Fibroblast of lung (primary cell): ENCODE data around the gene HOPX. TPM values are rescaled to one million over a fixed set of nuclear protein-coding genes. Genes with fewer than 3 reads are reported as not detected.

Experiments
- DNase-seq, 2 donors: peaks; one replicate each; pipeline versions ENCODE4 v3.0.0 to v3.0.0-alpha.2; 2010; ENCODE audit warnings: low read depth in 2 of 2
- H2AFZ ChIP-seq: 2 replicates; pipeline ENCODE4 v1.5.1; 2012; ENCODE audit warnings: low read length, control low read depth, inconsistent platforms
- H3K27ac ChIP-seq: 2 replicates; pipeline ENCODE4 v1.5.1; 2011; ENCODE audit warnings: low read length, control low read depth; ENCODE audit not compliant: insufficient read depth
- H3K27me3 ChIP-seq: 2 replicates; pipeline ENCODE4 v1.5.1; 2011; ENCODE audit warnings: mild to moderate bottlenecking, low read length; ENCODE audit not compliant: control insufficient read depth, insufficient read depth
- H3K36me3 ChIP-seq: 2 replicates; pipeline ENCODE4 v1.5.1; 2011; ENCODE audit warnings: low read length; ENCODE audit not compliant: control insufficient read depth, insufficient read depth
- H3K4me1 ChIP-seq: 2 replicates; pipeline ENCODE4 v1.5.1; 2011; ENCODE audit warnings: low read length; ENCODE audit not compliant: control insufficient read depth, insufficient read depth; ENCODE audit errors: extremely low read depth
- H3K4me2 ChIP-seq: 2 replicates; pipeline ENCODE4 v1.5.1; 2011; ENCODE audit warnings: low read length, control low read depth; ENCODE audit not compliant: insufficient read depth; ENCODE audit errors: extremely low read depth
- H3K4me3 ChIP-seq, 4 experiments: fragments of 200-600 bp in 1 of 4; sonication (generic) in 1 of 4; replicated peaks in 1 of 4; 2 replicates each; pipeline ENCODE4 v1.5.1; 2011 to 2016; ENCODE audit warnings: low read length in 4 of 4, low read depth in 3 of 4, mild to moderate bottlenecking in 3 of 4, control low read depth in 2 of 4, inconsistent platforms in 1 of 4, mixed read lengths in 1 of 4; ENCODE audit not compliant: insufficient read depth in 1 of 4; ENCODE audit errors: control extremely low read depth in 1 of 4
- H3K79me2 ChIP-seq: 2 replicates; pipeline ENCODE4 v1.5.1; 2012; ENCODE audit warnings: mild to moderate bottlenecking, low read length, inconsistent platforms; ENCODE audit not compliant: control insufficient read depth, insufficient read depth
- H3K9ac ChIP-seq: 2 replicates; pipeline ENCODE4 v1.5.1; 2011; ENCODE audit warnings: mild to moderate bottlenecking, low read length, control low read depth; ENCODE audit not compliant: insufficient read depth
- H3K9me3 ChIP-seq: 2 replicates; pipeline ENCODE4 v1.5.1; 2012; ENCODE audit warnings: low read depth, low read length; ENCODE audit not compliant: control insufficient read depth, insufficient read depth
- H4K20me1 ChIP-seq: 2 replicates; pipeline ENCODE4 v1.5.1; 2011; ENCODE audit warnings: low read length; ENCODE audit not compliant: control insufficient read depth, insufficient read depth; ENCODE audit errors: extremely low read depth
- EZH2 ChIP-seq: IDR thresholded peaks from 2 replicates; pipeline ENCODE4 v1.5.1; 2012; ENCODE audit warnings: low read length, control low read depth, mild to moderate bottlenecking; ENCODE audit errors: missing control alignments
- polyA plus RNA-seq, 2 donors: library from polyadenylated mRNA; depleted of rRNA in 1 of 2; stranded (reverse) in 1 of 2; unstranded in 1 of 2; fragments of >200 nt; gene quantifications; 2 replicates each; pipeline ENCODE4 v1.2.1, GENCODE V29; 2011 to 2012; ENCODE audit warnings: missing spikeins in 1 of 2
- total RNA-seq: library from RNA; depleted of rRNA; stranded (reverse); fragments of >200 nt; gene quantifications from 2 replicates; pipeline ENCODE4 v1.2.1, GENCODE V29; 2014
- TF ChIP-seq, protein P1 (sequence below), 2 donors: IDR thresholded peaks in 1 of 2; conservative IDR thresholded peaks in 1 of 2; 1 replicate in 1 of 2; 2 replicates in 1 of 2; pipeline ENCODE4 v1.5.1; 2011 to 2012; ENCODE audit warnings: low read length in 2 of 2, control low read depth in 1 of 2, inconsistent platforms in 1 of 2, low read depth in 1 of 2, mild to moderate bottlenecking in 1 of 2

HOPX gene
- total and polyA plus RNA-seq, 2 donors (not counting 1 experiment from before 2014, with no cell fraction given) = 2.4 to 11.4 TPM

DNA sequence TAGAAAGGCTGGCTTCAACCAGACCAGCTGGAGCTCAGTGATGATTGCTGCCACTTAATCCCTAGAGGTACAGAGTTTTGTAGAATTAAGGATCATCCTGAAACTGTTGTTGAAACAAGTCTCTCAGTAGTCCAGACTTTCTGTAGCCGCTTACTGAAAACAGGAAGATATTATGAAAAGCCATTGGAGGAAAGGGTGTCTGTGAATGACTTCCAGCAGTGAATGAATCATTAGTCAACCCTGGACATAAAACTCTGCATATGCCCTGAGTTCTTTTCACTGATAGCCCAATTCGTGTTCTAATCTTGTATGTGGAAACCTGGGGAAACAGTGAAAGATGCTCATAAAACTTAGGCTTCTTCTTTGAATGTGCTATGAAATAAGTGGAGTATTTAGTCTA, 14.8 kb downstream of the HOPX start:
- Histone ChIP-seq H4K20me1 (no peaks in the 10 kb centered on the region), H3K79me2 (no peaks in the 10 kb centered on the region), H3K9me3 (no peaks in the 10 kb centered on the region), H3K4me3 (no peak overlapping the region), H3K27ac (no peak overlapping the region), H3K9ac (no peak overlapping the region), H3K27me3 (no peaks in the 10 kb centered on the region), H3K4me1 (no peaks in the 10 kb centered on the region), H3K4me2 (no peak overlapping the region), H3K36me3 (no peaks in the 10 kb centered on the region), H2AFZ (no peak overlapping the region)
- no peak for DNase-seq
- TF ChIP-seq EZH2 = no peak
- TF ChIP-seq, protein P1, sequence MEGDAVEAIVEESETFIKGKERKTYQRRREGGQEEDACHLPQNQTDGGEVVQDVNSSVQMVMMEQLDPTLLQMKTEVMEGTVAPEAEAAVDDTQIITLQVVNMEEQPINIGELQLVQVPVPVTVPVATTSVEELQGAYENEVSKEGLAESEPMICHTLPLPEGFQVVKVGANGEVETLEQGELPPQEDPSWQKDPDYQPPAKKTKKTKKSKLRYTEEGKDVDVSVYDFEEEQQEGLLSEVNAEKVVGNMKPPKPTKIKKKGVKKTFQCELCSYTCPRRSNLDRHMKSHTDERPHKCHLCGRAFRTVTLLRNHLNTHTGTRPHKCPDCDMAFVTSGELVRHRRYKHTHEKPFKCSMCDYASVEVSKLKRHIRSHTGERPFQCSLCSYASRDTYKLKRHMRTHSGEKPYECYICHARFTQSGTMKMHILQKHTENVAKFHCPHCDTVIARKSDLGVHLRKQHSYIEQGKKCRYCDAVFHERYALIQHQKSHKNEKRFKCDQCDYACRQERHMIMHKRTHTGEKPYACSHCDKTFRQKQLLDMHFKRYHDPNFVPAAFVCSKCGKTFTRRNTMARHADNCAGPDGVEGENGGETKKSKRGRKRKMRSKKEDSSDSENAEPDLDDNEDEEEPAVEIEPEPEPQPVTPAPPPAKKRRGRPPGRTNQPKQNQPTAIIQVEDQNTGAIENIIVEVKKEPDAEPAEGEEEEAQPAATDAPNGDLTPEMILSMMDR (conservative IDR thresholded peaks at IDR 0.05 in 1 of 2, IDR thresholded peaks at IDR 0.05 in 1 of 2; ENCODE audit: low read depth in 1 of 2, low read length in 2 of 2) = no peak

DNA sequence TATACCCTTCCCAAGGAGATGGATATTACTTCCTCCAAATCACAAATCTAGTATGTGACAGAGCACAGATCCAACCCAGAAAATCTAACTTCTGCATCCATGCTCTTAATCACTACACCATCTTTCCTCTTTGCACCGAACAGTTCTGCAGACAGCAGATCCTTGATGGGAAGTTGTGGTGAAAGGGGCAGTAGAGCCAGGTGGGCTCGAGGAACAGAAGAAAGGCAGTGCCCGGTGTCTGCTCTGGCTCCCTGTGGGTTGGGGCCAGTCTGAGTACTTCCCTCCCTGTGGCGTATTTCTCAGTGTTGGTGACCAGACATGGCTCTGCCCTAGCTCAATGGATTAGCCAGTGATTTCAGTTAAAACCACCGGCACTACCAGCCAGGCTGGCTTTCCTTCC, 15.3 kb downstream of the HOPX start:
- Histone ChIP-seq H3K9ac (no peak overlapping the region), H3K4me2 (no peak overlapping the region), H3K36me3 (no peaks in the 10 kb centered on the region), H3K79me2 (no peaks in the 10 kb centered on the region), H3K27me3 (no peaks in the 10 kb centered on the region), H3K4me1 (no peaks in the 10 kb centered on the region), H2AFZ (no peak overlapping the region), H3K4me3 (no peak overlapping the region), H3K9me3 (no peaks in the 10 kb centered on the region), H4K20me1 (no peaks in the 10 kb centered on the region), H3K27ac (no peak overlapping the region)
- TF ChIP-seq, protein P1 (conservative IDR thresholded peaks at IDR 0.05 in 1 of 2, IDR thresholded peaks at IDR 0.05 in 1 of 2; ENCODE audit: low read depth in 1 of 2, low read length in 2 of 2) = no peak
- TF ChIP-seq EZH2 = no peak
- no peak for DNase-seq

DNA sequence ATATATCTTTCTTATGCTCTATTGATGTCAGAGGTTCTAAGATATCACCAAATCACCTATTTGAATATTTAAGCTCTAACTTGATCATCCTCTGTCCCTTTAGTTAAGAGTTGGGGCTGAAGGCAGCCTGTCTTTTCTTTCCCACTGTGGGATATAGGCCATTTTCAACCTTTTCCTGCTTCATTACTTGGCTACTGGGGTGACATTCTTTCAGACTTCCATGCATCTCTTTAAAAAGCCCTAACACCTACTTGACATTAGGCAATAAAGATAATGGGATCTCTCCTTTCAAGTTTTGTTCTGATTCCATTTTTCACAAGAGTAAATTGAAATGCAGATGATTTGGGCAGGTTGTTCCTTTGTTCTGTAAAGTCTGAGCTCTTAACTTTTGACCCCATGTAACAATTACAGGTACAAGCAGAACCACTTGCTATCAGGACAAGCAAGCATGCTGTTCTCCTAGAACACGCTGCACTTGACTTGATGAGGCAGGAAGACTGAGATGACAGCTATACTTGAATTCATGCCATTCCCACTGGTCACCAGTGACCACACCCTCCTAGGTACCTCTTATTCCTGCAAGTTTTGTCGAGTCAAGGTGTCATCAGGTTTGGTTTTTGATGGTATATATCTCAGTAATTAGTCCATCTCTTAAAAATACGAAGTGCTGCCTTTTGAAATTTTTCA, 18.2 kb downstream of the HOPX start:
- no peak overlapping the region for H3K27ac ChIP-seq
- H3K9ac ChIP-seq = no peak overlapping the region
- H4K20me1 ChIP-seq = no peaks in the 10 kb centered on the region
- H3K79me2 ChIP-seq = no peaks in the 10 kb centered on the region
- no peaks in the 10 kb centered on the region for H3K36me3 ChIP-seq
- H3K27me3 ChIP-seq = no peaks in the 10 kb centered on the region
- TF ChIP-seq EZH2 = no peak
- TF ChIP-seq, protein P1 (conservative IDR thresholded peaks at IDR 0.05 in 1 of 2, IDR thresholded peaks at IDR 0.05 in 1 of 2; ENCODE audit: low read depth in 1 of 2, low read length in 2 of 2) = no peak
- H3K9me3 ChIP-seq = no peaks in the 10 kb centered on the region
- no peaks in the 10 kb centered on the region for H3K4me1 ChIP-seq
- no peak for DNase-seq
- H2AFZ ChIP-seq = no peak overlapping the region
- H3K4me2 ChIP-seq = no peak overlapping the region
- no peak overlapping the region for H3K4me3 ChIP-seq
